ENCODE data around the gene PLEKHM2. TPM values are rescaled to one million over a fixed set of nuclear protein-coding genes. Genes with fewer than 3 reads are reported as not detected.

Gene PLEKHM2
- total RNA-seq, 2 experiments from 2014 or later = 27.5 to 45.7 TPM

DNA sequence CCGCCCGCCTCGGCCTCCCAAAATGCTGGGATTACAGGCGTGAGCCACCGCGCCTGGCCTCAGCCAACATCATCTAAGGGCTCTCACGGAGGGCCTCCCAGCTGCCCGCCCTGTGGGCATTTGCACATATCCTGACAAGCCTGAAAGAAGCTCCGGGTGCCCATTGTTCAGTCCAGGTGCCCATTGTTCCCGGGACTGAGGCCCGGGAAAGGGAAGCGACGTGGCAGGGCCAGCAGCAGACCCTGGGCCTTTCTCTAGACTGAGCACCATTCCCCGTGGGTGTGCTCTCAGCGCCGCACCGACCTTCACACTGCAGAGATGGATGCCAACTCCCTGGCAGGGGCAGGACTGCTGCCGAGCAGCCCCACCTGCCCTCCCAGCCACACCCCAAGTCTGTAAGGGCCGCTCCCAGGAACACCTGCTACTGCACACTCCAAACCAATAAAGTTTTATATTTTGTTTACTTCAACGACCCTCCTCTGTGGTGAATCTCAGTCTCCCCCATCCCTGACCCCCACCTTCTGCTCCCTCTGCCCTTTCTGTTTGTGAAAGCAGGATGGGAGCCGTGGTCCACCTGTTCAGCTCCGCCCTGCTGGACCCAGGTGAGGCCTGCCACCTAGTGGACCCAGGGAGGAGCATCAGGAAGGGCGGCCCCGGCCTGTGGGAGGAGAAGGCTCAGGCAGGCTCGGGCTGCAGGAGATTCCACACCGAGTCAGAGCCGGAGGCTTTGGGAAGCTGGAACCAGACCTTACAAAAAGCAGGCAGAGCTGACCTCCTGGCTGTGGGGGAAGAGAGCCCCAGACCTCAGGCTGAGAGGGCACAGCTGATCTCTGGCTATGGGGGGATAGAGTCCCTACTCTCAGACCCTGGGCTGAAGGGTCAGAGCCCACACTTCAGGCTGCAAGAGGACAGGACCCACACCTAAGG is 57.1 kb downstream of the PLEKHM2 start:
- ChIA-PET POLR2A (no interaction called here), CTCF (ENCODE audit: unreplicated experiment) (interaction anchor here (0.5 kb wide), 1 partner anchor 132 kb away, joined by 3 read pairs; no protein-coding TSS in a partner anchor)
- no peaks in the 10 kb centered on the region for H3K36me3 ChIP-seq (ENCODE audit: insufficient read depth, low read length)
- H3K4me2 ChIP-seq (ENCODE audit: low read length) = no peak overlapping the region
- no peaks in the 10 kb centered on the region for H3K4me1 ChIP-seq (ENCODE audit: insufficient read depth, low read length, poor library complexity, severe bottlenecking)
- H3K27ac ChIP-seq (ENCODE audit: low read depth, low read length, poor library complexity, severe bottlenecking) = no peak overlapping the region
- peak; percentile 81 for DNase-seq (ENCODE audit: low spot score)
- H3K79me2 ChIP-seq (ENCODE audit: insufficient read depth, low read depth, low read length) = no peaks in the 10 kb centered on the region
- no peaks in the 10 kb centered on the region for H3K9me2 ChIP-seq (ENCODE audit: insufficient read depth, low read length)
- no peak overlapping the region for H2AFZ ChIP-seq (ENCODE audit: low read length)
- no peaks in the 10 kb centered on the region for H3K9me3 ChIP-seq (ENCODE audit: low read length)
- TF ChIP-seq EZH2phosphoT487 (IDR thresholded peaks at IDR 0.05; ENCODE audit: borderline replicate concordance, low read depth, low read length) = no peak
- TF ChIP-seq, protein P1, sequence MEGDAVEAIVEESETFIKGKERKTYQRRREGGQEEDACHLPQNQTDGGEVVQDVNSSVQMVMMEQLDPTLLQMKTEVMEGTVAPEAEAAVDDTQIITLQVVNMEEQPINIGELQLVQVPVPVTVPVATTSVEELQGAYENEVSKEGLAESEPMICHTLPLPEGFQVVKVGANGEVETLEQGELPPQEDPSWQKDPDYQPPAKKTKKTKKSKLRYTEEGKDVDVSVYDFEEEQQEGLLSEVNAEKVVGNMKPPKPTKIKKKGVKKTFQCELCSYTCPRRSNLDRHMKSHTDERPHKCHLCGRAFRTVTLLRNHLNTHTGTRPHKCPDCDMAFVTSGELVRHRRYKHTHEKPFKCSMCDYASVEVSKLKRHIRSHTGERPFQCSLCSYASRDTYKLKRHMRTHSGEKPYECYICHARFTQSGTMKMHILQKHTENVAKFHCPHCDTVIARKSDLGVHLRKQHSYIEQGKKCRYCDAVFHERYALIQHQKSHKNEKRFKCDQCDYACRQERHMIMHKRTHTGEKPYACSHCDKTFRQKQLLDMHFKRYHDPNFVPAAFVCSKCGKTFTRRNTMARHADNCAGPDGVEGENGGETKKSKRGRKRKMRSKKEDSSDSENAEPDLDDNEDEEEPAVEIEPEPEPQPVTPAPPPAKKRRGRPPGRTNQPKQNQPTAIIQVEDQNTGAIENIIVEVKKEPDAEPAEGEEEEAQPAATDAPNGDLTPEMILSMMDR (conservative IDR thresholded peaks at IDR 0.05; ENCODE audit: low read length) = peak; percentile 92
- no peak overlapping the region for H3K4me3 ChIP-seq (ENCODE audit: low read depth, low read length, poor library complexity, severe bottlenecking)
- H4K20me1 ChIP-seq (ENCODE audit: insufficient read depth, low read length) = no peaks in the 10 kb centered on the region
- intact Hi-C loops (cut with micrococcal nuclease; ENCODE audit: unreplicated experiment) = loop anchor here (1.0 to 5.0 kb wide), 4 partner anchors 146 to 309 kb away; partner anchors contain the start of gene DNAJC16
- no TSS peak for BruUV-seq (replicated peaks)

DNA sequence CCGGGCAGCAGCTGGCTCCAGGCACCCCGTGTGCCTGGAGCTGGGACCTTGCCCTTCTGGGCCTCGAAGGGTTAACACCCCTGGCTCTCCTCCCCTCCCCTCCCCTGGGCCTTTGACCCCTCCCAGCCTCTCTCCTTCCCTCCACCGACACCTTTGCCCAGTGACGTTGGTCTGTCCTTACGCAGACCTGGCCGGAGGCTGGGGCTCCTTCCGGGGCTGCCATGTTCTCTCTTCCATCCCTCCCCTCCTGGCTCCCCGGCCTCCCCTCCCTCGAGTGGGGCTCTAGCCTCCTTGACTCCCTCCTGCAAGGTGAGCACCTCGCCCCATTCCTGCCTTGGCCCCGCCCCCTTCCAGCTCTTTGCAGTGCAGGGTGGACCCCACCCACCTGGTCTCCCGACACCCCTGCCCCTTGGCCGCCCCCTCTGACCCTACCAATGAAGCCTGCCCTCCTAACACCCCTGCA is 58.2 kb downstream of the PLEKHM2 start, which contains the start of gene TMEM82:
Gene TMEM82 (plus strand): TSS at position 161 of the 463 bp plus-strand sequence. CDS start 61 bp downstream, at position 222.
- H3K4me1 ChIP-seq (ENCODE audit: insufficient read depth, low read length, poor library complexity, severe bottlenecking) = no peaks in the 10 kb centered on the region
- TF ChIP-seq, protein P1 (conservative IDR thresholded peaks at IDR 0.05; ENCODE audit: low read length) = no peak
- TF ChIP-seq EZH2phosphoT487 (IDR thresholded peaks at IDR 0.05; ENCODE audit: borderline replicate concordance, low read depth, low read length) = no peak
- DNase-seq (ENCODE audit: low spot score) = no peak
- ChIA-PET CTCF (ENCODE audit: unreplicated experiment) (no interaction called here), POLR2A (no interaction called here)
- H3K4me3 ChIP-seq (ENCODE audit: low read depth, low read length, poor library complexity, severe bottlenecking) = no peak within 1 kb of the TSS
- H3K9me2 ChIP-seq (ENCODE audit: insufficient read depth, low read length) = no peaks in the 10 kb centered on the region
- H3K27ac ChIP-seq (ENCODE audit: low read depth, low read length, poor library complexity, severe bottlenecking) = no peak within 1 kb of the TSS
- H3K79me2 ChIP-seq (ENCODE audit: insufficient read depth, low read depth, low read length) = no peaks in the 10 kb centered on the region
- BruUV-seq (replicated peaks) = no TSS peak
- H4K20me1 ChIP-seq (ENCODE audit: insufficient read depth, low read length) = no peaks in the 10 kb centered on the region
- no peaks in the 10 kb centered on the region for H3K9me3 ChIP-seq (ENCODE audit: low read length)
- H3K36me3 ChIP-seq (ENCODE audit: insufficient read depth, low read length) = no peaks in the 10 kb centered on the region
- intact Hi-C loops (cut with micrococcal nuclease; ENCODE audit: unreplicated experiment) = loop anchor here (5.0 kb wide), 1 partner anchor 310 kb away; no protein-coding TSS in a partner anchor
- H3K4me2 ChIP-seq (ENCODE audit: low read length) = no peak within 1 kb of the TSS
- no peak within 1 kb of the TSS for H2AFZ ChIP-seq (ENCODE audit: low read length)

Data from OCI-LY7 (cell line).